Measurements from ENCODE around the gene FNBP1.

- TF ChIP-seq NFRKB (IDR thresholded peaks at IDR 0.05) (no peak), ELF4 (IDR thresholded peaks at IDR 0.05) (no peak), BHLHE40 (IDR thresholded peaks at IDR 0.05; ENCODE audit: borderline replicate concordance) (no peak), FOXK2 (IDR thresholded peaks at IDR 0.05) (no peak)
Measured at GRCh38 chr9:129900263-129901027, 142.5 kb downstream of the FNBP1 start.
